HG02970 (cell line): ENCODE data around the gene DLST.

Experiments
- ATAC-seq: cut with Tn5 transposase; IDR thresholded peaks from one replicate; pipeline ENCODE4 v1.9.1; 2021; ENCODE audit warnings: mild to moderate bottlenecking, moderate library complexity, moderate number of reproducible peaks; ENCODE audit not compliant: unreplicated experiment, low FRiP score

Gene DLST

DNA sequence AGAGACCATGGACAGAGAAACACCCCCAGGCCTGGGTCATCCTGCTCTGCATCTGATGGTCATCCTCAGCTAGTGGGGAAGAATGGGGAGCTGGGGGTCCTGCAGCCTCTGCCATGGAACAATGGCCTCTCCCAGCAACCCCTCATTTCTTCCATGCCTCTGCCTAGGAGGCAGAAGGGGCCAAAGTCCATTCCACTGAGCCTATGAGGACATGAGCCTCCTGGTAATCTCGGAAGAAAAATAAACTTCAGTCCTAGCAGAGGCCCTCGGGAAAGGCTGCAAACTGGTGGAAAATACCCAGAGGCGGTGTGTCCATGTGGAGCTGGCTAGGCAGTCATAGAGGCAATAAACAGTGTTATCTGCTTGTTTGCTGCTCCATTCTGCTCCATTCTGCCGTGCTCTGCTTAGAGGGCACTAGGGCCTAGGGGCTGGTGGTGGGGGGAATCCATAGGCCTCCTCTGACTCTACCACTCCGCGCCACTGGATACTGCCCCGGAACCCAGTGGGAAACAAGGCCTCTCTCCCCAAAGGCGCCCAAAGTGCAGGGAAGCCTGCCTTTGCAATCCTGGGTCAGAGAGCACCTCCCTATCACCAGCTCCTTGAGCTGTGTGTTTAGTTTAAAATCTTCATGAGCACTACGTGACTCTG is 69.2 kb downstream of the DLST start:
- ATAC-seq: no peak

DNA sequence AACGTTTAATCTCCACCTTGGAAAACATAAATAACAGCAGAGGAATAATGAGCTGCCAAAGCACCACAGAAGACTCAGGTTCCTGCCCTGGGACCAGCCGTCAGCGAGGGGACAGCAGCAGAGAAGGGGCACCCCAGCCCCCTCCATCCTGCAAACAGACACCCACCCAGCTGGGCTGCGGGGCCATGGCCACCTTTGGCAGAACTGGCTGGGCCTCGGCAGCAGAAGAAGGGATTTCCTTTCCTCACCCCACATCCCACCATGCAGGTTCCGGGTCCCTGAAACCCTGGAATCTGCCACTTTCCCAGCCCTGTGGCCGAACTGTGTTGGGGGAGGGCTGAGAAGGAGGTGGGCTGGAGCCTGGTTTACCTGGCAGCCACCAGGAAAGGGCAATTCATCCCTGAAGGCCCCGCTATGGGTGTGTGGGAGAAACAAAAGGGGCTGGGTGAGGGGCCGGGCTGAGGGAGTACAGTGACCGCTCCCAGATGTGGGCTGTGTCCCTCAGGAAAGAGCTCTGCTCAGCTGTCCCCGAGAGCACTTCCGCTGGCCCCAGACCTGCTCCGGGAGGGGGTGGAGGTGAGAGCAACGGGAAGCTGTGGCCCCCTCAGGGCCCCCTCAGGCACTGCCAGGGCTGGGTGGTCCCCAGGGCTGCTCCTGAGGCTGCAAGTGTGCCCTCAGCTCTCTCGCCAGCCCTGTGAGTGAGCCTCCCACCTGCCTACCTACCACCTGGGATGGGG is 69.9 kb downstream of the DLST start:
- no peak for ATAC-seq

DNA sequence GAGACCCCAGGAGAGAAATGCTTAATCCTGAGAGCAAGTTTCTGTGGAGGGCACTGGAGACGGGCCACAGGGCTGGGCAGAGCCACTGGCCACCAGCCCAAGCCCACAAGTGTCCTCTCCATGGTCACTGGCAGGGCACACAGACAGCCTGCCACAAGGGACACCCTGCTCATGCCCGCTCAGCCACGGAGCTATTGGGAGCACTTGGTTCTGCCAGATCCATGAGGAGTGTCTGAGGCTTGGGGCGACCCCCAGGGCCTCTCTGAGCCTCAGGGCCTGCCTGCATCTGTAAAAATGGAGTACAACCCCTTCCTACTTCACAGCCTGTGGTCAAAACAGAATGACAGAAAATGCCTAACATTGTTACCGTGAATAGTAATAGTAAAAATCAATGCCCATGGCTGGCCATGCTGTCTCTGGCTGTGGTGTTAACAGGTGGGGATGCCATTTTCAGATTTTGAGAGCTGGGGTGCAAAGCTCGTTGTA is 70.5 kb downstream of the DLST start:
- ATAC-seq: no peak

DNA sequence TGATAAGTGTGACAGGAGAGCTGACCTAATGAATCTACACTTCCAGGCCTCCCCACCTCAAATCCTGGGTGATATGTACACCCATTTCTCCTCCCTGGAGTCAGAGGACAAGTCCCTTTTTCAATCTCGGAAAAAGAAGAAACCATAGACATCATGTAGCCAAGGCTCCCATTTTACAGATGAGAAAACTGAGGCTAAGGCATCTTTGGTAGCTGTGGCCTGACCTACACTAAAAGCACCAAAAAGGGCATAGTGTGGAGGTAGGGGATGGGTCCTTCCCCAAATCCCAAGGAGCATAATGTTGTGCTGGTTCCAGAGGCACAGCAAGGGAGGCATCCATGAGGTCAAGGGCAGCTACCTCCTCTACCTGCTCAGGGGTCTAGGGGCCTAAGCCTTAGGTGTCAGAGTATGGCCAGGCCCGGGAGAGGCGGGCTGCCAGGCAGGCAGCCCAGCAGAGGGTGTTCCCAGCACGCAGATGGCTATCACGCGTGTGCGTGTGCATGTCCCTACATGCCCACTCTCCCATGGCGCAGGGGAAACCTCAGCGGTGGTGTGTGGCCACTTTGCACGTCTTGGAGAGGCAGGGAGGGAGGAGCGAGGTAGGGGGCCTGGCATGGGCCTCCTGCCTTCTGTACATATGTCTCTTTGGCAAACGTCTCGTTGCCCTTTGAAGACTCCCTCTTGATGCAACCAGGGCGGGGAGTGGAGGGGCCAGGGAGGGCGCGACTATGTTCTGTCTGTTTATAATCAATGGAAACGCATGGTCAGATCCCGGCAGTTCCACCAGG is 71.2 kb downstream of the DLST start:
- no peak for ATAC-seq
